ENCODE measurements around the gene DNTT.

- TF ChIP-seq CTCF (IDR thresholded peaks at IDR 0.05 in 4 of 5, conservative IDR thresholded peaks at IDR 0.05 in 1 of 5): no peak
- TF ChIP-seq POLR2A (IDR thresholded peaks at IDR 0.05): no peak
Measured at GRCh38 chr10:96339383-96339782, 35.1 kb downstream of the DNTT start.
